Spleen (tissue), 11 donors: ENCODE measurements around the gene DEPDC1B. TPM values are rescaled to one million over a fixed set of nuclear protein-coding genes. Genes with fewer than 3 reads are reported as not detected.

ENCODE experiments used
- DNase-seq: peaks from one replicate; pipeline ENCODE4 v3.0.0-alpha.2; 2020
- H3K27ac ChIP-seq, 8 donors: fragments of 200-600 bp; sonication (generic) in 7 of 8; 1 replicate in 4 of 8; 2 replicates in 4 of 8; pipeline versions ENCODE4 v1.5.0 to v1.8.0; 2016 to 2021; ENCODE audit warnings: inconsistent platforms in 4 of 8, mild to moderate bottlenecking in 4 of 8, moderate library complexity in 1 of 8
- H3K27me3 ChIP-seq, 7 donors: fragments of 200-600 bp; sonication (generic) in 6 of 7; replicated peaks in 1 of 7; 1 replicate in 4 of 7; 2 replicates in 3 of 7; pipeline versions ENCODE4 v1.5.0 to v1.8.0; 2016 to 2021; ENCODE audit warnings: inconsistent platforms in 3 of 7, mild to moderate bottlenecking in 1 of 7
- H3K36me3 ChIP-seq, 6 donors: fragments of 200-600 bp; sonication (generic) in 5 of 6; 1 replicate in 4 of 6; 2 replicates in 2 of 6; pipeline versions ENCODE4 v1.5.0 to v1.8.0; 2016 to 2021; ENCODE audit warnings: inconsistent platforms in 2 of 6
- H3K4me1 ChIP-seq, 6 donors: fragments of 200-600 bp; sonication (generic) in 5 of 6; 1 replicate in 3 of 6; 2 replicates in 3 of 6; pipeline versions ENCODE4 v1.5.0 to v1.8.0; 2016 to 2021; ENCODE audit warnings: inconsistent platforms in 3 of 6
- H3K4me3 ChIP-seq, 8 donors: fragments of 200-600 bp; sonication (generic) in 7 of 8; 1 replicate in 4 of 8; 2 replicates in 4 of 8; pipeline versions ENCODE4 v1.5.0 to v1.8.0; 2016 to 2021; ENCODE audit warnings: inconsistent platforms in 4 of 8, mild to moderate bottlenecking in 4 of 8, moderate library complexity in 2 of 8
- H3K9me3 ChIP-seq, 8 donors: fragments of 200-600 bp; sonication (generic) in 7 of 8; 1 replicate in 4 of 8; 2 replicates in 4 of 8; pipeline versions ENCODE4 v1.5.0 to v1.8.0; 2016 to 2021; ENCODE audit warnings: inconsistent platforms in 4 of 8
- CTCF ChIP-seq, 11 experiments: fragments of 200-600 bp in 7 of 11; fragments of 450-650 bp in 4 of 11; sonication (generic) in 4 of 11; IDR thresholded peaks in 8 of 11; conservative IDR thresholded peaks in 3 of 11; 1 replicate in 7 of 11; 2 replicates in 4 of 11; pipeline versions ENCODE4 v1.4.0 to v1.8.0; 2016 to 2021; ENCODE audit warnings: antibody characterized with exemption in 11 of 11, inconsistent platforms in 4 of 11, mild to moderate bottlenecking in 1 of 11
- POLR2A ChIP-seq, 3 donors: fragments of 450-650 bp; IDR thresholded peaks; one replicate each; pipeline ENCODE4 v1.5.1; 2017; ENCODE audit warnings: antibody characterized with exemption in 3 of 3, mild to moderate bottlenecking in 1 of 3
- POLR2AphosphoS5 ChIP-seq, 3 donors: sonication (generic); formaldehyde crosslinking; IDR thresholded peaks; one replicate each; pipeline ENCODE4 v1.5.1; 2017; ENCODE audit warnings: antibody characterized with exemption in 3 of 3
- WGBS, 5 donors: extraction: QIAGEN DNeasy Blood & Tissue Kit in 3 of 5; methylation state at CpG; one replicate each; pipeline versions ENCODE4 v1.1.5 to v1.1.7; 2013 to 2018; 5-methylcytosine and 5-hydroxymethylcytosine counted together
- intact Hi-C: fragments of 100-400 bp; cut with DNase I; formaldehyde crosslinking; loops from one replicate; pipeline ENCODE4 v1.15.0; 2023; ENCODE audit warnings: low total_unique reads
- polyA plus RNA-seq, 3 donors: library from polyadenylated mRNA; stranded (reverse); fragments of 200-250 nt; gene quantifications; one replicate each; pipeline ENCODE4 v1.2.1, GENCODE V29; 2013
- total RNA-seq, 7 donors: library from RNA; depleted of rRNA in 3 of 7; stranded (reverse); fragments of >200 nt in 3 of 7; fragmentation: NEBNext Ultra II Directional in 4 of 7; extraction: Animal tissue kit (Norgen Biotek cat#: 25700) in 4 of 7; gene quantifications; one replicate each; pipeline versions ENCODE4 v1.1.0 to v1.2.1, GENCODE V29; 2016 to 2021
- donor health status: healthy with polysubstance abuse.
- donor health status: DM: no; HTN: no; CAD: no; lungs with moderate emphysema.
- donor health status: DM: no; HTN: no; CAD: no.
- donor health status: Bipolar disorder and iron deficiency.
- donor health status: healthy.
- donor health status: DM: no; HTN: no; CAD: no.
- donor health status: DM: yes; HTN: yes; CAD: no.

Gene DEPDC1B
- total and polyA plus RNA-seq, 10 donors: 0.63 to 5.6 (median 2.4) TPM

GRCh38 chr5:60613826-60614225 lies 86.1 kb downstream of the DEPDC1B start:
- no peak overlapping the region for H3K27ac ChIP-seq
- H3K4me1 ChIP-seq: no peaks in the 10 kb centered on the region
- H3K4me3 ChIP-seq: no peak overlapping the region
- TF ChIP-seq POLR2AphosphoS5 (IDR thresholded peaks at IDR 0.05) (no peak), CTCF (IDR thresholded peaks at IDR 0.05 in 8 of 11, conservative IDR thresholded peaks at IDR 0.05 in 3 of 11) (no peak), POLR2A (IDR thresholded peaks at IDR 0.05) (no peak)
- intact Hi-C loops: no loop called here
- no peaks in the 10 kb centered on the region for H3K36me3 ChIP-seq
- H3K27me3 ChIP-seq: no peaks in the 10 kb centered on the region
- DNase-seq: no peak
- whole genome bisulfite sequencing, 5 donors: 85 to 98% (median 87%) methylated on average over 1 of the region's 1 CpG
- H3K9me3 ChIP-seq: peaks cover 0 to 15% (median 5%) of the 10 kb centered on the region in 8 donors

- TF ChIP-seq POLR2A (IDR thresholded peaks at IDR 0.05): no peak
- TF ChIP-seq CTCF (IDR thresholded peaks at IDR 0.05 in 8 of 11, conservative IDR thresholded peaks at IDR 0.05 in 3 of 11): no peak
- Histone ChIP-seq H3K4me3 (no peak overlapping the region), H3K9me3 (peaks cover 0 to 15% (median 5%) of the 10 kb centered on the region in 8 donors), H3K36me3 (no peaks in the 10 kb centered on the region), H3K27ac (no peak overlapping the region), H3K27me3 (no peaks in the 10 kb centered on the region), H3K4me1 (no peaks in the 10 kb centered on the region)
- intact Hi-C loops: no loop called here
- no peak for DNase-seq
Observed at GRCh38 chr5:60611099-60611740, 88.7 kb downstream of the DEPDC1B start.

- Histone ChIP-seq H3K36me3 (no peaks in the 10 kb centered on the region), H3K4me3 (no peak overlapping the region), H3K4me1 (no peaks in the 10 kb centered on the region), H3K27ac (no peak overlapping the region), H3K9me3 (no peaks in the 10 kb centered on the region), H3K27me3 (no peaks in the 10 kb centered on the region)
- TF ChIP-seq CTCF (IDR thresholded peaks at IDR 0.05 in 8 of 11, conservative IDR thresholded peaks at IDR 0.05 in 3 of 11) (no peak), POLR2A (IDR thresholded peaks at IDR 0.05) (no peak), POLR2AphosphoS5 (IDR thresholded peaks at IDR 0.05) (no peak)
- no peak for DNase-seq
- intact Hi-C loops: no loop called here
- WGBS, 5 donors: 63 to 79% (median 71%) methylated on average over 1 of the region's 1 CpG
Observed at GRCh38 chr5:60604771-60605170, 95.2 kb downstream of the DEPDC1B start.

- H3K36me3 ChIP-seq: no peaks in the 10 kb centered on the region
- TF ChIP-seq POLR2AphosphoS5 (IDR thresholded peaks at IDR 0.05) (no peak), CTCF (IDR thresholded peaks at IDR 0.05 in 8 of 11, conservative IDR thresholded peaks at IDR 0.05 in 3 of 11) (no peak), POLR2A (IDR thresholded peaks at IDR 0.05) (no peak)
- H3K4me1 ChIP-seq: peaks cover 0 to 20% (median 9%) of the 10 kb centered on the region in 6 donors
- H3K9me3 ChIP-seq: no peaks in the 10 kb centered on the region
- no peak for DNase-seq
- no peak overlapping the region for H3K4me3 ChIP-seq
- no peaks in the 10 kb centered on the region for H3K27me3 ChIP-seq
- peak overlapping the region in 1 of 8 donors; percentile 31 for H3K27ac ChIP-seq
- intact Hi-C loops: no loop called here
- WGBS, 5 donors: 35 to 68% (median 50%) methylated on average over 4 of the region's 4 CpGs
Observed at GRCh38 chr5:60598424-60598823, 101.5 kb downstream of the DEPDC1B start.
